ENCODE measurements around the gene PRR36.

Gene PRR36

DNA sequence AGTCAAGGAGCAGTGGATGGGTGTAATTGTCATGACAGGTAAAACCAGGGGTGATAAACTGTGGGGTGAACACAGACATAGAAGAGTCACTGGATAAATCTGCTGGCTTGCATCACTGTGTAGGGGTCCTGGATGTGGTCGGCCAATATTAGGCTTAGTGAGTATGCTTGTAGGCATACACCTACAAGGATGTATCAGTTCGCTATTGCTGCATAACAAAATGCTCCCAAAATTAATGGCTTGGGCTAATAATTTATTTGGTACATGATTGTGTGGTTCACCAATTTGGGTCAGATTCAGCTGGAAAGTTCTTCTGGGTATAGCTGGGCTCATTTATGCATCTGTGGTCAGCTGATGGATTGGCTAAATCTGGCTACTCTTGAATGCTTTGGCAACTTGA is 55.4 kb downstream of the PRR36 start:
- DNase-seq (ENCODE audit: low spot score): no peak
